K562 (cell line): Measurements from ENCODE around the gene EXOC4. TPM values are rescaled to one million over a fixed set of nuclear protein-coding genes. Genes with fewer than 3 reads are reported as not detected.

ENCODE experiments used
- ATAC-seq: fragments of 200-7000 bp; cut with Tn5 transposase; 3 replicates; pipeline ENCODE4 v1.9.1; 2020; ENCODE audit warnings: moderate library complexity
- BruUV-seq: library from RNA; stranded (reverse); fragments of 400-500 nt; replicated peaks from 2 replicates; lab custom pipeline; 2021; lab: Mats Ljungman, UMichigan
- CTCF ChIA-PET: fragments of 300-600 bp; formaldehyde crosslinking; extraction: SDS; loops from one replicate; lab custom pipeline; 2021; ENCODE audit warnings: low intra/inter-chr PET ratio; lab: Yijun Ruan, JAX
- POLR2A ChIA-PET: fragments of 300-600, 350-650 bp; sonication (Branson Sonifier 250); formaldehyde crosslinking; extraction: SDS; loops from one replicate; lab custom pipeline; 2021; ENCODE audit warnings: antibody characterized with exemption, inconsistent platforms; lab: Yijun Ruan, JAX
- DNase-seq, 4 experiments: peaks; one replicate each; pipeline versions ENCODE4 v3.0.0 to v3.0.0-alpha.2; 2011 to 2018; ENCODE audit warnings: low spot score in 3 of 4, mixed read lengths in 3 of 4; ENCODE audit errors: extremely low read depth in 1 of 4
- FAIRE-seq: peaks from 2 replicates; lab custom pipeline; 2011; peaks lifted over from hg19 to GRCh38; lab: Jason Lieb, UNC
- H2AFZ ChIP-seq: 2 replicates; pipeline ENCODE4 v1.6.0; 2011; ENCODE audit warnings: low read depth, low read length, control low read depth, inconsistent platforms
- H3K27ac ChIP-seq: fragments of 200-600 bp; 3 replicates; pipeline ENCODE4 v1.8.0; 2011; ENCODE audit warnings: low read depth, mild to moderate bottlenecking, control low read depth, inconsistent platforms, low read length, moderate library complexity, mixed read lengths; ENCODE audit errors: extremely low read depth
- H3K27me3 ChIP-seq, 2 experiments: fragments of 300-600 bp in 1 of 2; 2 replicates in 1 of 2; 3 replicates in 1 of 2; pipeline versions ENCODE4 v1.6.0 to v1.8.0; 2011; ENCODE audit warnings: inconsistent platforms in 2 of 2, low read length in 2 of 2, mild to moderate bottlenecking in 1 of 2, mixed read lengths in 1 of 2, moderate library complexity in 1 of 2; ENCODE audit not compliant: control insufficient read depth in 2 of 2, insufficient read depth in 2 of 2
- H3K36me3 ChIP-seq: fragments of 300-600 bp; 3 replicates; pipeline ENCODE4 v1.8.0; 2011; ENCODE audit warnings: mild to moderate bottlenecking, low read length, inconsistent platforms; ENCODE audit not compliant: control insufficient read depth, insufficient read depth
- H3K4me1 ChIP-seq, 2 experiments: fragments of 200-600 bp in 1 of 2; replicated peaks in 1 of 2; 2 replicates in 1 of 2; 3 replicates in 1 of 2; pipeline versions ENCODE4 v1.5.1 to v1.8.0; 2011; ENCODE audit warnings: inconsistent platforms in 2 of 2, low read length in 2 of 2, mild to moderate bottlenecking in 1 of 2, mixed read lengths in 1 of 2, moderate library complexity in 1 of 2; ENCODE audit not compliant: control insufficient read depth in 2 of 2, insufficient read depth in 2 of 2
- H3K4me2 ChIP-seq: 2 replicates; pipeline ENCODE4 v1.6.1; 2011; ENCODE audit warnings: low read length, control low read depth, inconsistent platforms, mixed read lengths; ENCODE audit not compliant: insufficient read depth
- H3K4me3 ChIP-seq: fragments of 200-600 bp; sonication (generic), shearing (Covaris generic); 2 replicates; pipeline ENCODE4 v1.5.1; 2016; ENCODE audit warnings: control low read depth, inconsistent platforms
- H3K79me2 ChIP-seq: fragments of 200-600 bp; 3 replicates; pipeline ENCODE4 v1.8.0; 2011; ENCODE audit warnings: low read length, inconsistent platforms; ENCODE audit not compliant: control insufficient read depth, insufficient read depth
- H3K9ac ChIP-seq, 2 experiments: 2 replicates each; pipeline versions ENCODE4 v1.6.0 to v1.6.1; 2011; ENCODE audit warnings: low read depth in 2 of 2, low read length in 2 of 2, control low read depth in 1 of 2, inconsistent platforms in 1 of 2, mild to moderate bottlenecking in 1 of 2, mixed read lengths in 1 of 2; ENCODE audit not compliant: insufficient read depth in 1 of 2
- H3K9me1 ChIP-seq: one replicate; pipeline ENCODE4 v1.6.0; 2011; ENCODE audit warnings: inconsistent platforms, mild to moderate bottlenecking, low read length, moderate library complexity; ENCODE audit not compliant: control insufficient read depth, insufficient read depth
- H3K9me3 ChIP-seq: replicated peaks from 2 replicates; pipeline ENCODE4 v1.5.1; 2011; ENCODE audit warnings: low read depth, low read length, inconsistent platforms; ENCODE audit not compliant: control insufficient read depth, insufficient read depth
- H4K20me1 ChIP-seq: replicated peaks from 2 replicates; pipeline ENCODE4 v1.6.1; 2011; ENCODE audit warnings: low read length, inconsistent platforms, mixed read lengths; ENCODE audit not compliant: control insufficient read depth, insufficient read depth
- ARHGAP35 ChIP-seq: fragments of 450-650 bp; IDR thresholded peaks from 2 replicates; pipeline ENCODE4 v1.6.1; 2018; ENCODE audit not compliant: partially characterized antibody
- ATF1 ChIP-seq, 2 experiments: fragments of 450-650 bp in 1 of 2; IDR thresholded peaks; 2 replicates each; pipeline ENCODE4 v1.6.1; 2016; ENCODE audit warnings: missing compliant biosample characterization in 1 of 2, missing genetic modification characterization in 1 of 2
- BACH1 ChIP-seq: fragments of 200-800 bp; sonication (Bioruptor generic); IDR thresholded peaks from 2 replicates; pipeline ENCODE4 v1.6.1; 2016; ENCODE audit warnings: missing genetic modification characterization, missing compliant biosample characterization
- CAMTA2 ChIP-seq: fragments of 250-450 bp; sonication (Bioruptor Pico); conservative IDR thresholded peaks from 2 replicates; pipeline ENCODE4 v1.5.1; 2022
- CREM ChIP-seq: IDR thresholded peaks from 2 replicates; pipeline ENCODE4 v1.6.1; 2014; ENCODE audit warnings: antibody characterized with exemption, low read depth
- DPF2 ChIP-seq: fragments of 450-650 bp; IDR thresholded peaks from 2 replicates; pipeline ENCODE4 v1.6.1; 2016
- FOXK2 ChIP-seq, 2 experiments: fragments of 450-650 bp; IDR thresholded peaks in 1 of 2; conservative IDR thresholded peaks in 1 of 2; 2 replicates each; pipeline ENCODE4 v1.6.1; 2016; ENCODE audit warnings: low read depth in 2 of 2, mild to moderate bottlenecking in 1 of 2
- HCFC1 ChIP-seq: IDR thresholded peaks from 2 replicates; pipeline ENCODE4 v1.6.1; 2012; ENCODE audit warnings: low read depth, low read length, improper control_type of control experiment
- HDAC2 ChIP-seq: fragments of 450-650 bp; IDR thresholded peaks from 2 replicates; pipeline ENCODE4 v1.6.1; 2016; ENCODE audit warnings: mild to moderate bottlenecking
- JUN ChIP-seq, 2 experiments: sonication (generic) in 1 of 2; formaldehyde crosslinking in 1 of 2; IDR thresholded peaks; 2 replicates each; pipeline versions ENCODE4 v1.6.1 to v1.8.0; 2012 to 2022; ENCODE audit warnings: borderline replicate concordance in 2 of 2, mild to moderate bottlenecking in 2 of 2, improper control_type of control experiment in 1 of 2, low read depth in 1 of 2, low read length in 1 of 2, missing genetic modification reagents in 1 of 2
- JUNB ChIP-seq: fragments of 450-650 bp; formaldehyde crosslinking; conservative IDR thresholded peaks from 2 replicates; pipeline ENCODE4 v1.4.0; 2020; ENCODE audit warnings: mild to moderate bottlenecking
- L3MBTL2 ChIP-seq: fragments of 450-650 bp; IDR thresholded peaks from 2 replicates; pipeline ENCODE4 v1.6.1; 2016; ENCODE audit warnings: mild to moderate bottlenecking, moderate library complexity
- MAFG ChIP-seq: fragments of 450-650 bp; conservative IDR thresholded peaks from 2 replicates; pipeline ENCODE4 v1.6.1; 2016; ENCODE audit warnings: missing genetic modification characterization, missing compliant biosample characterization
- MBD2 ChIP-seq: sonication (generic); IDR thresholded peaks from 2 replicates; pipeline ENCODE4 v1.6.1; 2016; ENCODE audit warnings: low read depth, borderline replicate concordance
- MYNN ChIP-seq, 2 experiments: sonication (generic); formaldehyde crosslinking in 1 of 2; IDR thresholded peaks; 2 replicates each; pipeline versions ENCODE4 v1.5.0 to v1.6.1; 2016 to 2020; ENCODE audit warnings: antibody characterized with exemption in 1 of 2, missing genetic modification reagents in 1 of 2
- NFATC3 ChIP-seq: fragments of 450-650 bp; IDR thresholded peaks from 2 replicates; pipeline ENCODE4 v1.6.1; 2017; ENCODE audit warnings: mild to moderate bottlenecking
- RNF2 ChIP-seq: sonication (generic); IDR thresholded peaks from 2 replicates; pipeline ENCODE4 v1.6.1; 2016
- SETDB1 ChIP-seq: IDR thresholded peaks from one replicate; pipeline ENCODE4 v1.6.1; 2012; ENCODE audit warnings: low read length, control low read depth, inconsistent platforms
- SMAD4 ChIP-seq: fragments of 250-450 bp; sonication (Bioruptor Pico); conservative IDR thresholded peaks from 2 replicates; pipeline ENCODE4 v1.8.0; 2021; ENCODE audit warnings: inconsistent platforms, mild to moderate bottlenecking, moderate library complexity
- SMARCE1 ChIP-seq: fragments of 450-650 bp; IDR thresholded peaks from 2 replicates; pipeline ENCODE4 v1.7.1; 2016; ENCODE audit warnings: mild to moderate bottlenecking
- SREBF1 ChIP-seq: fragments of 150-350 bp; IDR thresholded peaks from 2 replicates; pipeline ENCODE4 v1.6.1; 2014; ENCODE audit warnings: antibody characterized with exemption, low read depth, low read length, borderline replicate concordance
- ZNF239 ChIP-seq: fragments of 250-450 bp; sonication (Bioruptor Pico); IDR thresholded peaks from 2 replicates; pipeline ENCODE4 v1.4.0; 2020; ENCODE audit warnings: mild to moderate bottlenecking
- ZNF41 ChIP-seq: fragments of 250-450 bp; sonication (Bioruptor Pico); conservative IDR thresholded peaks from 2 replicates; pipeline ENCODE4 v1.4.0; 2020; ENCODE audit warnings: mild to moderate bottlenecking
- WGBS: fragments of 100-300 bp; shearing (Covaris generic); methylation state at CpG from one replicate; pipeline ENCODE4 v1.1.6; 2016; ENCODE audit warnings: low coverage, mixed read lengths; ENCODE audit not compliant: insufficient coverage; ENCODE audit errors: missing lambda C conversion rate; 5-methylcytosine and 5-hydroxymethylcytosine counted together
- in situ Hi-C: fragments of 300-500 bp; cut with MboI; formaldehyde crosslinking; loops from 4 replicates; pipeline ENCODE4 v1.15.0; 2018; ENCODE audit warnings: inconsistent platforms, mixed read lengths
- intact Hi-C: fragments of 100-400 bp; cut with micrococcal nuclease; formaldehyde crosslinking; loops from 2 replicates; pipeline ENCODE4 v1.14.2; 2022
- polyA plus RNA-seq, 8 experiments: library from polyadenylated mRNA; depleted of rRNA in 4 of 8; stranded (reverse) in 5 of 8; unstranded in 3 of 8; fragments of >200 nt; fragmentation: Nextera tagmentation in 2 of 8; fragmentation: Illumina TruSeq in 1 of 8; extraction: Ambion mirVana in 2 of 8; extraction: Trizol in 1 of 8; gene quantifications; 2 replicates each; pipeline versions ENCODE4 v1.2.1 to v1.2.3, GENCODE V29; 2011 to 2014; ENCODE audit warnings: inconsistent platforms in 1 of 8, missing spikeins in 1 of 8
- total RNA-seq, 7 experiments: library from RNA; depleted of rRNA in 6 of 7; stranded (reverse); fragments of >200 nt in 6 of 7; fragmentation: Illumina TruSeq in 2 of 7; extraction: Trizol in 2 of 7; gene quantifications; 2 replicates each; pipeline versions ENCODE4 v1.2.1 to v1.2.3, GENCODE V29; 2011 to 2021; ENCODE audit warnings: low replicate concordance in 1 of 7

Gene EXOC4
- total and polyA plus RNA-seq, 9 of the 15 experiments (the other 6 are each of a cell fraction or from before 2014, with no cell fraction given), result 18.5 to 73.1 (median 46.6) TPM

DNA sequence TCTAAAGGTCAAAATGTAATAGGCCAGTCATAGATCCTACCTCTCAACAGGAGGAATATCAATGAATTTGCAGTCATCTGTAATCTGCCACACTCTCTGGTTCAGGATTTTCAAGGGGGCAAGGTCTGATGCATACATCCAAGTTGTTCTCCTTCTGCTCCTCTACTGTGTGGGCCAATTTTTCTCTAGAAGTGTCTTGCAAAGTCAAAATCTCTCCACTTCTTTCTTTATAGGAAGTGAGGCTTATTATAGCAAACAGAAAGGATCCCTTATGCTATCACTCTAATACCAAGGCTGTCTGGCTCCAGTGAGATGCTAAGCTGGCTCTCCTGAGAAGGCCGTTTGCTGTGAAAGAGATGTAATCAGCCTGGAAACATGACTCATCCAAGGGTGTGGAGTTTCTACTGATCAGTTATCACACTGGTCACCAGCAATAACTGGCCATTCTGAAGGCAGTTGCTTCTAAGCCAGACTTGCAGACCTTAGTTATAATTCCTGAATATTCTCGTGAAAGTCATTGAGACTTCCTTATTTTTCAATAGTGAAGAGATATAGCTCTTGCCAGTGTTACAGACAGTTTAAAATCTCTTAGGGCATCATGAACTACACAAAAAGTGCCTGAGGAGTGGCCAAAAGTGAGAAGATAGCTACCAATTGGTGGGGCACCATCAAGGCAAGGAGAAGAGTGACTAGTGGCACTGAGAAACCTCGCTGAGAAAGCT is 831.0 kb downstream of the EXOC4 start:
- POLR2A ChIA-PET, result interaction anchor here (0.6 to 1.8 kb wide), 5 partner anchors 9 to 230 kb away, joined by 3 to 4 read pairs (median 3); no protein-coding TSS in a partner anchor
- Histone ChIP-seq H3K9me3 (peaks cover 6% of the 10 kb centered on the region), H3K9me1 (no peaks in the 10 kb centered on the region), H4K20me1 (no peaks in the 10 kb centered on the region), H3K4me1 (peaks cover 7 to 32% of the 10 kb centered on the region in 2 experiments; a peak in 4 of 5 replicates), H3K27ac (peak overlapping the region; percentile 70), H2AFZ (peak overlapping the region; percentile 59), H3K36me3 (no peaks in the 10 kb centered on the region), H3K9ac (peak overlapping the region in 1 of 2 experiments; percentile 21; a peak in 2 of 4 replicates), H3K79me2 (no peaks in the 10 kb centered on the region), H3K4me3 (no peak overlapping the region), H3K4me2 (peak overlapping the region; percentile 68), H3K27me3 (no peaks in the 10 kb centered on the region)
- no TSS peak for BruUV-seq
- CTCF ChIA-PET, result no interaction called here
- peak; percentile 80 to 90 (median 86) for DNase-seq
- intact Hi-C loops, result no loop called here
- WGBS, result 0% methylated on average over 3 of the region's 3 CpGs
- peak; percentile 95 for ATAC-seq
- peak; percentile 86 for FAIRE-seq
- in situ Hi-C loops, result no loop called here
- no peak for TF ChIP-seq ATF1 (CRISPR knock-in tag; IDR thresholded peaks at IDR 0.05)
- peak; percentile 58 for TF ChIP-seq ATF1 (tag; IDR thresholded peaks at IDR 0.05)
- no peak for TF ChIP-seq ARHGAP35
- TF ChIP-seq BACH1, result peak; percentile 10; the same call in 1 of the 2 replicates
- TF ChIP-seq MBD2, result peak; percentile 48; the same call in 1 of the 2 replicates
- 0 out of 4 replicates have a peak, but pooled peaks have one; percentile 13 to 25 for TF ChIP-seq FOXK2 (conservative IDR thresholded peaks at IDR 0.05 in 1 of 2, IDR thresholded peaks at IDR 0.05 in 1 of 2; ENCODE audit: low read depth in 2 of 2)
- TF ChIP-seq CAMTA2 (CRISPR knock-in tag), result 0 out of 2 replicates have a peak, but pooled peaks have one; percentile 61
- peak; percentile 45; the same call in 1 of the 2 replicates for TF ChIP-seq MAFG (tag)
- TF ChIP-seq CREM, result peak; percentile 63
- peak; percentile 45; the same call in 1 of the 2 replicates for TF ChIP-seq L3MBTL2
- no peak for TF ChIP-seq SREBF1
- peak; percentile 86 for TF ChIP-seq RNF2
- TF ChIP-seq NFATC3, result peak; percentile 25; the same call in 1 of the 2 replicates
- TF ChIP-seq HDAC2, result peak; percentile 73; the same call in 1 of the 2 replicates
- peak; percentile 63; the same call in 1 of the 2 replicates for TF ChIP-seq MYNN (IDR thresholded peaks at IDR 0.05)
- TF ChIP-seq MYNN (CRISPR knock-in tag; IDR thresholded peaks at IDR 0.05), result no peak
- TF ChIP-seq DPF2, result peak; percentile 99
- peak; percentile 100 for TF ChIP-seq JUN (IDR thresholded peaks at IDR 0.05; ENCODE audit: borderline replicate concordance, low read depth, low read length)
- no peak for TF ChIP-seq JUN (CRISPR knock-in tag; IDR thresholded peaks at IDR 0.05; ENCODE audit: borderline replicate concordance)
- peak; percentile 85 for TF ChIP-seq SETDB1
- peak; percentile 93 for TF ChIP-seq JUNB (CRISPR knock-in tag)
- TF ChIP-seq SMAD4, result peak; percentile 53; the same call in 1 of the 2 replicates
- TF ChIP-seq HCFC1, result peak; percentile 24; the same call in 1 of the 2 replicates
- TF ChIP-seq ZNF239 (CRISPR knock-in tag), result peak; percentile 31; the same call in 1 of the 2 replicates
- peak; percentile 66; the same call in 1 of the 2 replicates for TF ChIP-seq ZNF41 (CRISPR knock-in tag)
- peak; percentile 99 for TF ChIP-seq SMARCE1
